GM23338 (cell line): ENCODE measurements around the gene ZNF280D. TPM values are rescaled to one million over a fixed set of nuclear protein-coding genes. Genes with fewer than 3 reads are reported as not detected.

Experiments
- ATAC-seq: fragments of 200-7000 bp; cut with Tn5 transposase; 3 replicates; pipeline ENCODE4 v1.9.1; 2020
- DNase-seq: peaks from one replicate; pipeline ENCODE4 v3.0.0-alpha.2; 2015; ENCODE audit warnings: low spot score
- H2AFZ ChIP-seq: fragments of 200-600 bp; sonication (generic); 2 replicates; pipeline ENCODE4 v1.8.0; 2016; ENCODE audit warnings: antibody characterized with exemption, mild to moderate bottlenecking, moderate library complexity
- H3F3A ChIP-seq: fragments of 200-600 bp; sonication (generic); replicated peaks from 2 replicates; pipeline ENCODE4 v1.8.0; 2017; ENCODE audit warnings: antibody characterized with exemption, mixed run types, low read depth
- H3K27ac ChIP-seq: fragments of 200-600 bp; sonication (generic); 2 replicates; pipeline ENCODE4 v1.6.1; 2016; ENCODE audit warnings: low read depth
- H3K27me3 ChIP-seq: fragments of 200-600 bp; sonication (generic); 2 replicates; pipeline ENCODE4 v1.8.0; 2016; ENCODE audit warnings: mild to moderate bottlenecking, mixed run types, moderate library complexity; ENCODE audit not compliant: insufficient read depth
- H3K36me3 ChIP-seq: fragments of 200-600 bp; sonication (generic); 2 replicates; pipeline ENCODE4 v1.8.0; 2016; ENCODE audit warnings: mild to moderate bottlenecking; ENCODE audit not compliant: insufficient read depth
- H3K4me1 ChIP-seq: fragments of 200-600 bp; sonication (generic); 2 replicates; pipeline ENCODE4 v1.8.0; 2016; ENCODE audit warnings: mild to moderate bottlenecking, moderate library complexity; ENCODE audit not compliant: insufficient read depth
- H3K4me2 ChIP-seq: fragments of 200-600 bp; sonication (generic); 2 replicates; pipeline ENCODE4 v1.7.1; 2017; ENCODE audit warnings: mixed run types
- H3K4me3 ChIP-seq: fragments of 200-600 bp; sonication (generic); 2 replicates; pipeline ENCODE4 v1.6.1; 2016; ENCODE audit warnings: mixed run types
- H3K79me2 ChIP-seq: fragments of 200-600 bp; sonication (generic); replicated peaks from 2 replicates; pipeline ENCODE4 v1.8.0; 2017; ENCODE audit warnings: mild to moderate bottlenecking; ENCODE audit not compliant: insufficient read depth
- H3K9me2 ChIP-seq: fragments of 200-600 bp; sonication (generic); 2 replicates; pipeline ENCODE4 v1.8.0; 2017; ENCODE audit not compliant: insufficient read depth
- H4K20me1 ChIP-seq: fragments of 200-600 bp; sonication (generic); replicated peaks from 2 replicates; pipeline ENCODE4 v1.8.0; 2017; ENCODE audit warnings: mild to moderate bottlenecking; ENCODE audit not compliant: insufficient read depth
- H3K27ac Mint-ChIP-seq: 2 replicates; pipeline ENCODE4 v1.8.0; 2020; ENCODE audit warnings: inconsistent platforms, mild to moderate bottlenecking, moderate library complexity, mixed read lengths
- H3K27me3 Mint-ChIP-seq: 3 replicates; pipeline ENCODE4 v1.8.0; 2022; ENCODE audit warnings: low read depth, mild to moderate bottlenecking, moderate library complexity, mixed read lengths, inconsistent platforms; ENCODE audit not compliant: insufficient read depth, poor library complexity
- H3K36me3 Mint-ChIP-seq: 3 replicates; pipeline ENCODE4 v1.8.0; 2021; ENCODE audit warnings: low read depth, mild to moderate bottlenecking, inconsistent platforms, moderate library complexity, mixed read lengths
- H3K4me1 Mint-ChIP-seq: 3 replicates; pipeline ENCODE4 v1.8.0; 2020; ENCODE audit warnings: mild to moderate bottlenecking, inconsistent platforms, mixed read lengths
- H3K4me3 Mint-ChIP-seq: 3 replicates; pipeline ENCODE4 v1.8.0; 2021; ENCODE audit warnings: moderate library complexity, mild to moderate bottlenecking, inconsistent platforms, mixed read lengths
- H3K9me3 Mint-ChIP-seq: 3 replicates; pipeline ENCODE4 v1.8.0; 2020; ENCODE audit warnings: moderate library complexity, mild to moderate bottlenecking, inconsistent platforms, mixed read lengths
- CREB1 ChIP-seq: fragments of 250-450 bp; sonication (Bioruptor Pico); IDR thresholded peaks from 2 replicates; pipeline ENCODE4 v1.5.0; 2020; ENCODE audit warnings: low read depth, mild to moderate bottlenecking, moderate library complexity
- EZH2 ChIP-seq: fragments of 200-600 bp; sonication (generic); IDR thresholded peaks from one replicate; pipeline ENCODE4 v1.8.0; 2017; ENCODE audit warnings: antibody characterized with exemption, mild to moderate bottlenecking, low read depth; ENCODE audit not compliant: unreplicated experiment
- EZH2phosphoT487 ChIP-seq: fragments of 200-600 bp; sonication (generic); IDR thresholded peaks from one replicate; pipeline ENCODE4 v1.8.1; 2018; ENCODE audit warnings: antibody characterized with exemption; ENCODE audit not compliant: unreplicated experiment
- JUNB ChIP-seq: IDR thresholded peaks from one replicate; pipeline ENCODE4 v1.6.1; 2016; ENCODE audit warnings: antibody characterized with exemption; ENCODE audit not compliant: unreplicated experiment
- NANOG ChIP-seq: IDR thresholded peaks from 2 replicates; pipeline ENCODE4 v1.6.1; 2016; ENCODE audit warnings: antibody characterized with exemption, borderline replicate concordance
- POLR2AphosphoS5 ChIP-seq: IDR thresholded peaks from 2 replicates; pipeline ENCODE4 v1.6.1; 2016; ENCODE audit warnings: antibody characterized with exemption, low read depth
- STAT1 ChIP-seq: IDR thresholded peaks from one replicate; pipeline ENCODE4 v1.6.1; 2016; ENCODE audit warnings: antibody characterized with exemption; ENCODE audit not compliant: unreplicated experiment
- ZNF114 ChIP-seq: fragments of 250-450 bp; sonication (Bioruptor Pico); IDR thresholded peaks from 2 replicates; pipeline ENCODE4 v1.5.0; 2020; ENCODE audit warnings: mild to moderate bottlenecking, moderate library complexity
- ZNF331 ChIP-seq: fragments of 250-450 bp; sonication (Bioruptor Pico); IDR thresholded peaks from 2 replicates; pipeline ENCODE4 v1.5.0; 2020; ENCODE audit warnings: low read depth, mild to moderate bottlenecking, moderate library complexity
- polyA plus RNA-seq: library from polyadenylated mRNA; unstranded; fragments of >200 nt; fragmentation: Nextera tagmentation; extraction: Ambion mirVana; gene quantifications from 2 replicates; pipeline ENCODE4 v1.2.1, GENCODE V29; 2016
- total RNA-seq: library from RNA; depleted of rRNA; stranded (reverse); fragments of >200 nt; shearing (Covaris generic); gene quantifications from 2 replicates; pipeline ENCODE4 v1.2.3, GENCODE V29; 2014
- TF ChIP-seq, protein P1 (sequence below): IDR thresholded peaks from one replicate; pipeline ENCODE4 v1.6.1; 2018; ENCODE audit warnings: antibody characterized with exemption; ENCODE audit not compliant: unreplicated experiment
- TF ChIP-seq, protein P2 (sequence below): IDR thresholded peaks from 2 replicates; pipeline ENCODE4 v1.6.1; 2016; ENCODE audit warnings: antibody characterized with exemption
- TF ChIP-seq, protein P3 (sequence below), 2 experiments: fragments of 200-600 bp in 1 of 2; sonication (generic) in 1 of 2; conservative IDR thresholded peaks; 2 replicates each; pipeline versions ENCODE4 v1.5.1 to v1.6.1; 2016 to 2017; ENCODE audit warnings: antibody characterized with exemption in 2 of 2, low read depth in 2 of 2, mild to moderate bottlenecking in 2 of 2, moderate library complexity in 1 of 2

Gene ZNF280D
- total and polyA plus RNA-seq, 2 experiments from 2014 or later: 23.3 to 32.5 TPM

DNA sequence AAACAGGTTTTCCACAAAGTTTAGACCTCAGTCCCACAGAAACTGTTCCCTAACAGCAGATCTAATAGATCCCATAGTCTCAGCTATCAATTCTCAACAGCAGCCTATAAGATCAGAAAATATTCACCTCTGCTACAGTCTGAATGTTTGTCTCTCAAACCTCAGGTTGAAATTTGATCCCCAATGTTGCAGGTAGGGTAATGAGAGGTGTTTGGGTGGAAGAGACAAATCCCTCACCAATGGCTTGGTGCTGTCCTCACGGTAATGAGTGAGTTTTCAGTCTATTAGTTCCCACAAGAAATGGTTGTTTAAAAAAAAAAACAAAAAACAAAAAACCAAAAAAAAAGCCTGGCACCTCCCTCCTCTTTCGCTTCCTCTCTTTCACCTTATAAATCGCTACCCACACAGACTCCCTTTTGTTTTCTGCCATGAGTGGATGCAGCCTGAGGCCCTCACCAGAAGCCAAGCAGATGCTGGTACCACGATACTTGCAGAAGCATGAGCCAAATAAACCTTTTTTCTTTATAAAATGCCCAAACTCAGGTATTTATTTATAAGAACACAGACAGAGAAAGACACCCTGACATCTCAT is 14.2 kb downstream of the ZNF280D start:
- peaks cover 94% of the 10 kb centered on the region for H3K79me2 ChIP-seq
- no peaks in the 10 kb centered on the region for H3F3A ChIP-seq
- no peaks in the 10 kb centered on the region; the same call in 1 of the 2 replicates for H3K9me2 ChIP-seq
- peaks cover 16% of the 10 kb centered on the region for H3K4me1 ChIP-seq
- Mint-ChIP-seq H3K4me3 (peak overlapping the region; percentile 7; the same call in 1 of the 3 replicates), H3K36me3 (peaks cover 14% of the 10 kb centered on the region; the same call in 2 of the 3 replicates), H3K27ac (peak overlapping the region; percentile 63), H3K4me1 (peaks cover 24% of the 10 kb centered on the region), H3K27me3 (no peaks in the 10 kb centered on the region), H3K9me3 (no peaks in the 10 kb centered on the region)
- peak overlapping the region; percentile 15 for H3K4me2 ChIP-seq
- ATAC-seq: peak; percentile 94
- no peak overlapping the region for H3K4me3 ChIP-seq
- TF ChIP-seq, protein P1, sequence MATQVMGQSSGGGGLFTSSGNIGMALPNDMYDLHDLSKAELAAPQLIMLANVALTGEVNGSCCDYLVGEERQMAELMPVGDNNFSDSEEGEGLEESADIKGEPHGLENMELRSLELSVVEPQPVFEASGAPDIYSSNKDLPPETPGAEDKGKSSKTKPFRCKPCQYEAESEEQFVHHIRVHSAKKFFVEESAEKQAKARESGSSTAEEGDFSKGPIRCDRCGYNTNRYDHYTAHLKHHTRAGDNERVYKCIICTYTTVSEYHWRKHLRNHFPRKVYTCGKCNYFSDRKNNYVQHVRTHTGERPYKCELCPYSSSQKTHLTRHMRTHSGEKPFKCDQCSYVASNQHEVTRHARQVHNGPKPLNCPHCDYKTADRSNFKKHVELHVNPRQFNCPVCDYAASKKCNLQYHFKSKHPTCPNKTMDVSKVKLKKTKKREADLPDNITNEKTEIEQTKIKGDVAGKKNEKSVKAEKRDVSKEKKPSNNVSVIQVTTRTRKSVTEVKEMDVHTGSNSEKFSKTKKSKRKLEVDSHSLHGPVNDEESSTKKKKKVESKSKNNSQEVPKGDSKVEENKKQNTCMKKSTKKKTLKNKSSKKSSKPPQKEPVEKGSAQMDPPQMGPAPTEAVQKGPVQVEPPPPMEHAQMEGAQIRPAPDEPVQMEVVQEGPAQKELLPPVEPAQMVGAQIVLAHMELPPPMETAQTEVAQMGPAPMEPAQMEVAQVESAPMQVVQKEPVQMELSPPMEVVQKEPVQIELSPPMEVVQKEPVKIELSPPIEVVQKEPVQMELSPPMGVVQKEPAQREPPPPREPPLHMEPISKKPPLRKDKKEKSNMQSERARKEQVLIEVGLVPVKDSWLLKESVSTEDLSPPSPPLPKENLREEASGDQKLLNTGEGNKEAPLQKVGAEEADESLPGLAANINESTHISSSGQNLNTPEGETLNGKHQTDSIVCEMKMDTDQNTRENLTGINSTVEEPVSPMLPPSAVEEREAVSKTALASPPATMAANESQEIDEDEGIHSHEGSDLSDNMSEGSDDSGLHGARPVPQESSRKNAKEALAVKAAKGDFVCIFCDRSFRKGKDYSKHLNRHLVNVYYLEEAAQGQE: no peak
- TF ChIP-seq, protein P2, sequence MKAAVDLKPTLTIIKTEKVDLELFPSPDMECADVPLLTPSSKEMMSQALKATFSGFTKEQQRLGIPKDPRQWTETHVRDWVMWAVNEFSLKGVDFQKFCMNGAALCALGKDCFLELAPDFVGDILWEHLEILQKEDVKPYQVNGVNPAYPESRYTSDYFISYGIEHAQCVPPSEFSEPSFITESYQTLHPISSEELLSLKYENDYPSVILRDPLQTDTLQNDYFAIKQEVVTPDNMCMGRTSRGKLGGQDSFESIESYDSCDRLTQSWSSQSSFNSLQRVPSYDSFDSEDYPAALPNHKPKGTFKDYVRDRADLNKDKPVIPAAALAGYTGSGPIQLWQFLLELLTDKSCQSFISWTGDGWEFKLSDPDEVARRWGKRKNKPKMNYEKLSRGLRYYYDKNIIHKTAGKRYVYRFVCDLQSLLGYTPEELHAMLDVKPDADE: no peak
- TF ChIP-seq JUNB: no peak
- TF ChIP-seq CREB1 (CRISPR knock-in tag): no peak
- no peak for TF ChIP-seq STAT1
- DNase-seq: peak; percentile 46
- H2AFZ ChIP-seq: no peak overlapping the region
- no peaks in the 10 kb centered on the region for H4K20me1 ChIP-seq
- H3K27ac ChIP-seq: peak overlapping the region; percentile 26; the same call in 1 of the 2 replicates
- no peaks in the 10 kb centered on the region for H3K36me3 ChIP-seq
- no peaks in the 10 kb centered on the region for H3K27me3 ChIP-seq

DNA sequence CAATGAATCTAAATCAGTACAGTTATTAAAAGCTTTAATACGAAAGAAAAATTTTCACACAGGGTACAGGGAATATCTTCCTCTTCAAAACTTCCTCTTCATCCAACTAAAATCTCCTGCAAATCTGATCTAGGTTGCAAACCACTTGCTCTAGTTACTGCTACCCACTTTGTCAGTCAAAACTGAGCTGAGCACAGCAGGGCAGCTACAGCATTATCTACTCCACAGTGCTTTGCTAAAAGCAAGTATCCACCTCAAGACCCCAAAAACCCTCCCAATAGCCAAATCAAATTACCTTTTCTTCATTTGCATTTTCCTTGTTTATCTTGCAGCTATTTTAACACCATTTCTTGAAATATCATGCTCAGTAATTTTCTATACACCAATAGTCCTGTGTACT is 14.7 kb downstream of the ZNF280D start:
- peak; percentile 93 for ATAC-seq
- H3K27me3 Mint-ChIP-seq: no peaks in the 10 kb centered on the region
- peak overlapping the region; percentile 63 for H3K27ac Mint-ChIP-seq
- H3K9me2 ChIP-seq: no peaks in the 10 kb centered on the region; the same call in 1 of the 2 replicates
- no peaks in the 10 kb centered on the region for H3F3A ChIP-seq
- peak overlapping the region; percentile 15 for H3K4me2 ChIP-seq
- no peaks in the 10 kb centered on the region for H4K20me1 ChIP-seq
- H3K36me3 Mint-ChIP-seq: peaks cover 11% of the 10 kb centered on the region; the same call in 2 of the 3 replicates
- H3K9me3 Mint-ChIP-seq: no peaks in the 10 kb centered on the region
- H3K4me3 Mint-ChIP-seq: peak overlapping the region; percentile 7; the same call in 1 of the 3 replicates
- H2AFZ ChIP-seq: no peak overlapping the region
- H3K27ac ChIP-seq: peak overlapping the region; percentile 26; the same call in 1 of the 2 replicates
- H3K4me1 ChIP-seq: peaks cover 16% of the 10 kb centered on the region
- no peaks in the 10 kb centered on the region for H3K36me3 ChIP-seq
- H3K79me2 ChIP-seq: peaks cover 94% of the 10 kb centered on the region
- H3K27me3 ChIP-seq: no peaks in the 10 kb centered on the region
- H3K4me3 ChIP-seq: no peak overlapping the region
- peak; percentile 24 for DNase-seq
- H3K4me1 Mint-ChIP-seq: peaks cover 24% of the 10 kb centered on the region
- TF ChIP-seq CREB1 (CRISPR knock-in tag) (no peak), NANOG (no peak), JUNB (no peak), ZNF114 (CRISPR knock-in tag) (no peak), POLR2AphosphoS5 (no peak), STAT1 (no peak), ZNF331 (CRISPR knock-in tag) (no peak), EZH2phosphoT487 (no peak), EZH2 (no peak)
- TF ChIP-seq, protein P2: no peak
- TF ChIP-seq, protein P1: no peak
- TF ChIP-seq, protein P3, sequence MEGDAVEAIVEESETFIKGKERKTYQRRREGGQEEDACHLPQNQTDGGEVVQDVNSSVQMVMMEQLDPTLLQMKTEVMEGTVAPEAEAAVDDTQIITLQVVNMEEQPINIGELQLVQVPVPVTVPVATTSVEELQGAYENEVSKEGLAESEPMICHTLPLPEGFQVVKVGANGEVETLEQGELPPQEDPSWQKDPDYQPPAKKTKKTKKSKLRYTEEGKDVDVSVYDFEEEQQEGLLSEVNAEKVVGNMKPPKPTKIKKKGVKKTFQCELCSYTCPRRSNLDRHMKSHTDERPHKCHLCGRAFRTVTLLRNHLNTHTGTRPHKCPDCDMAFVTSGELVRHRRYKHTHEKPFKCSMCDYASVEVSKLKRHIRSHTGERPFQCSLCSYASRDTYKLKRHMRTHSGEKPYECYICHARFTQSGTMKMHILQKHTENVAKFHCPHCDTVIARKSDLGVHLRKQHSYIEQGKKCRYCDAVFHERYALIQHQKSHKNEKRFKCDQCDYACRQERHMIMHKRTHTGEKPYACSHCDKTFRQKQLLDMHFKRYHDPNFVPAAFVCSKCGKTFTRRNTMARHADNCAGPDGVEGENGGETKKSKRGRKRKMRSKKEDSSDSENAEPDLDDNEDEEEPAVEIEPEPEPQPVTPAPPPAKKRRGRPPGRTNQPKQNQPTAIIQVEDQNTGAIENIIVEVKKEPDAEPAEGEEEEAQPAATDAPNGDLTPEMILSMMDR (conservative IDR thresholded peaks at IDR 0.05; ENCODE audit: low read depth in 2 of 2): no peak
